ENCODE data around the gene EHMT1.

The EHMT1 gene

GRCh38 chr9:137611623-137612609, 6.9 kb upstream of the EHMT1 start:
- no peak for TF ChIP-seq CTCF (IDR thresholded peaks at IDR 0.05; ENCODE audit: low read depth, low read length)
- DNase-seq (ENCODE audit: extremely low read depth, low read depth): no peak

- no peak for TF ChIP-seq CTCF (IDR thresholded peaks at IDR 0.05; ENCODE audit: low read depth, low read length)
Observed at GRCh38 chr9:137612741-137613142, 6.1 kb upstream of the EHMT1 start.

GRCh38 chr9:137613259-137613658, 5.5 kb upstream of the EHMT1 start:
- no peak for DNase-seq (ENCODE audit: extremely low read depth, low read depth)
- TF ChIP-seq CTCF (IDR thresholded peaks at IDR 0.05; ENCODE audit: low read depth, low read length): no peak

More at GRCh38 chr9:137612741-137613142, 6.1 kb upstream of the EHMT1 start:
- DNase-seq (ENCODE audit: extremely low read depth, low read depth): no peak

GRCh38 chr9:137613738-137614523, 4.9 kb upstream of the EHMT1 start:
- DNase-seq (ENCODE audit: extremely low read depth, low read depth): no peak
- no peak for TF ChIP-seq CTCF (IDR thresholded peaks at IDR 0.05; ENCODE audit: low read depth, low read length)

GRCh38 chr9:137614631-137615386, 4.0 kb upstream of the EHMT1 start:
- no peak for DNase-seq (ENCODE audit: extremely low read depth, low read depth)
- no peak for TF ChIP-seq CTCF (IDR thresholded peaks at IDR 0.05; ENCODE audit: low read depth, low read length)

GRCh38 chr9:137615387-137615871, 3.4 kb upstream of the EHMT1 start:
- no peak for DNase-seq (ENCODE audit: extremely low read depth, low read depth)
- TF ChIP-seq CTCF (IDR thresholded peaks at IDR 0.05; ENCODE audit: low read depth, low read length): no peak
